ENCODE results near the gene NXPE1.
"Not testable (repeated sequence)": the region's sequence is repeated elsewhere in the genome, so short reads cannot be mapped to it uniquely, and the experiment has no call there.

The NXPE1 gene

GRCh38 chr11:114559425-114560310, at the start of gene NXPE1:
Gene NXPE1, minus strand, starts transcription at chr11:114559881. Its CDS starts 8,680 bp downstream, at chr11:114551201.
- Histone ChIP-seq H3K36me3 (no peaks in the 10 kb centered on the region), H3K27ac (no peak within 1 kb of the TSS), H3K27me3 (ENCODE audit: insufficient read depth, low read depth, severe bottlenecking) (no peaks in the 10 kb centered on the region), H3K4me3 (ENCODE audit: low read depth, low read length) (no peak within 1 kb of the TSS), H3K9me3 (ENCODE audit: severe bottlenecking) (no peaks in the 10 kb centered on the region)
- DNase-seq, result no peak
- TF ChIP-seq, protein P1, sequence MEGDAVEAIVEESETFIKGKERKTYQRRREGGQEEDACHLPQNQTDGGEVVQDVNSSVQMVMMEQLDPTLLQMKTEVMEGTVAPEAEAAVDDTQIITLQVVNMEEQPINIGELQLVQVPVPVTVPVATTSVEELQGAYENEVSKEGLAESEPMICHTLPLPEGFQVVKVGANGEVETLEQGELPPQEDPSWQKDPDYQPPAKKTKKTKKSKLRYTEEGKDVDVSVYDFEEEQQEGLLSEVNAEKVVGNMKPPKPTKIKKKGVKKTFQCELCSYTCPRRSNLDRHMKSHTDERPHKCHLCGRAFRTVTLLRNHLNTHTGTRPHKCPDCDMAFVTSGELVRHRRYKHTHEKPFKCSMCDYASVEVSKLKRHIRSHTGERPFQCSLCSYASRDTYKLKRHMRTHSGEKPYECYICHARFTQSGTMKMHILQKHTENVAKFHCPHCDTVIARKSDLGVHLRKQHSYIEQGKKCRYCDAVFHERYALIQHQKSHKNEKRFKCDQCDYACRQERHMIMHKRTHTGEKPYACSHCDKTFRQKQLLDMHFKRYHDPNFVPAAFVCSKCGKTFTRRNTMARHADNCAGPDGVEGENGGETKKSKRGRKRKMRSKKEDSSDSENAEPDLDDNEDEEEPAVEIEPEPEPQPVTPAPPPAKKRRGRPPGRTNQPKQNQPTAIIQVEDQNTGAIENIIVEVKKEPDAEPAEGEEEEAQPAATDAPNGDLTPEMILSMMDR (IDR thresholded peaks at IDR 0.05; ENCODE audit: low read depth, low read length), result no peak

- TF ChIP-seq, protein P1 (IDR thresholded peaks at IDR 0.05; ENCODE audit: low read depth, low read length), result no peak
- Histone ChIP-seq H3K9me3 (ENCODE audit: severe bottlenecking) (peaks cover 48% of the 10 kb centered on the region), H3K27ac (no peak overlapping the region), H3K36me3 (no peaks in the 10 kb centered on the region), H3K4me3 (ENCODE audit: low read depth, low read length) (no peak overlapping the region), H3K27me3 (ENCODE audit: insufficient read depth, low read depth, severe bottlenecking) (no peaks in the 10 kb centered on the region)
- DNase-seq, result no peak
Measured at GRCh38 chr11:114609429-114609828, 49.7 kb upstream of the NXPE1 start.

DNA sequence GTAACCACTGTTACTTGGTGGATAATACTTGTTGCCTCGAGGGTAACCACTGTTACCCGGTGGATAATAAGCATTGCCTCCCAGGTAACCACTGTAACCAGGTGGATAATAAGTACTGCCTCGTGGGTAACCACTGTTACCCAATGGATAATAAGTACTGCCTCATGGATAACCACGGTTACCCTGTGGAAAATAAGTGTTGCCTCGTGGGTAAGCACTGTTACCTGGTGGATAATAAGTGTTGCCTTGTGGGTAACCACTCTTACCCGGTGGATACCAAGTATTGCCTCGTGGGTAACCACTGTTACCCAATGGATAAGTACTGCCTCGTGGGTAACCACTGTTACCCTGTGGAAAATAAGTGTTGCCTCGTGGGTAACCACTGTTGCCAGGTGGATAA, 48.9 kb upstream of the NXPE1 start:
- H3K27ac ChIP-seq; H3K36me3 ChIP-seq; DNase-seq; H3K4me3 ChIP-seq (ENCODE audit: low read depth, low read length); H3K27me3 ChIP-seq (ENCODE audit: insufficient read depth, low read depth, severe bottlenecking): not testable (repeated sequence)
- H3K9me3 ChIP-seq (ENCODE audit: severe bottlenecking), result peaks cover 40% of the 10 kb centered on the region

GRCh38 chr11:114607753-114608459, 48.2 kb upstream of the NXPE1 start:
- DNase-seq, result no peak
- H3K4me3 ChIP-seq (ENCODE audit: low read depth, low read length), result no peak overlapping the region
- no peaks in the 10 kb centered on the region for H3K36me3 ChIP-seq
- H3K9me3 ChIP-seq (ENCODE audit: severe bottlenecking), result peaks cover 33% of the 10 kb centered on the region
- no peak overlapping the region for H3K27ac ChIP-seq
- no peaks in the 10 kb centered on the region for H3K27me3 ChIP-seq (ENCODE audit: insufficient read depth, low read depth, severe bottlenecking)
- TF ChIP-seq, protein P1 (IDR thresholded peaks at IDR 0.05; ENCODE audit: low read depth, low read length), result no peak

DNA sequence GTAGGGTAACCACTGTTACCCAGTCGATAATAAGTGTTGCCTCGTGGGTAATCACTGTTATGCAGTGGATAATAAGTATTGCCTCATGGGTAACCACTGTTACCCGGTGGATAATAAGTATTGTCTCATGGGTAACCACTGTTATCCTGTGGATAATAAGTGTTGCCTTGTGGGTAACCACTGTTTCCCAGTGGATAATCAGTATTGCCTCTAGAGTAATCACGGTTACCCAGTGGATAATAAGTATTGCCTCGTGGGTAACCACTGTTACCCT, 47.1 kb upstream of the NXPE1 start:
- not testable (repeated sequence) for H3K27ac ChIP-seq; H3K27me3 ChIP-seq (ENCODE audit: insufficient read depth, low read depth, severe bottlenecking); H3K4me3 ChIP-seq (ENCODE audit: low read depth, low read length); H3K36me3 ChIP-seq; DNase-seq
- peaks cover 26% of the 10 kb centered on the region for H3K9me3 ChIP-seq (ENCODE audit: severe bottlenecking)

GRCh38 chr11:114606003-114606801, 46.5 kb upstream of the NXPE1 start:
- TF ChIP-seq, protein P1 (IDR thresholded peaks at IDR 0.05; ENCODE audit: low read depth, low read length), result no peak
- Histone ChIP-seq H3K36me3 (no peaks in the 10 kb centered on the region), H3K27me3 (ENCODE audit: insufficient read depth, low read depth, severe bottlenecking) (no peaks in the 10 kb centered on the region), H3K9me3 (ENCODE audit: severe bottlenecking) (peaks cover 26% of the 10 kb centered on the region), H3K4me3 (ENCODE audit: low read depth, low read length) (no peak overlapping the region), H3K27ac (no peak overlapping the region)
- no peak for DNase-seq

Data from WERI-Rb-1 (cell line).